NCI-H187 treated with DMSO at 0.1 percent for 48 hours (cell line): ENCODE measurements around the gene TCEAL6.
"Not testable (repeated sequence)": the region's sequence is repeated elsewhere in the genome, so short reads cannot be mapped to it uniquely, and the experiment has no call there.

Experiments used
- DNase-seq: peaks from one replicate; lab custom pipeline; 2025; lab: John Stamatoyannopoulos, UW

TCEAL6 gene

GRCh38 chrX:102142274-102142673, at the start of gene TCEAL6:
Gene TCEAL6 (minus strand): TSS chrX:102142481.
- DNase-seq, result not testable (repeated sequence)

- DNase-seq, result no peak
Measured at GRCh38 chrX:102185967-102186720, 43.9 kb upstream of the TCEAL6 start.

- DNase-seq, result peak; percentile 49
Measured at GRCh38 chrX:102155806-102156179, 13.5 kb upstream of the TCEAL6 start, which contains the start of gene BEX5. Gene BEX5 (minus strand): TSS chrX:102155977. CDS start chrX:102154265, 1,712 bp downstream.

- no peak for DNase-seq
Measured at GRCh38 chrX:102154900-102155805, 12.9 kb upstream of the TCEAL6 start.

GRCh38 chrX:102154218-102154860, 12.1 kb upstream of the TCEAL6 start:
- no peak for DNase-seq

GRCh38 chrX:102141631-102142030, 650 bp downstream of the TCEAL6 start:
- not testable (repeated sequence) for DNase-seq

GRCh38 chrX:102140876-102141275, 1.4 kb downstream of the TCEAL6 start:
- DNase-seq, result not testable (repeated sequence)

GRCh38 chrX:102138064-102138463, 4.2 kb downstream of the TCEAL6 start:
- no peak for DNase-seq

- no peak for DNase-seq
Measured at GRCh38 chrX:102129473-102129872, 12.8 kb downstream of the TCEAL6 start.

GRCh38 chrX:102126863-102127262, 15.4 kb downstream of the TCEAL6 start:
- DNase-seq, result no peak

GRCh38 chrX:102126080-102126818, 16.0 kb downstream of the TCEAL6 start:
- not testable (repeated sequence) for DNase-seq

GRCh38 chrX:102125436-102125835, 16.8 kb downstream of the TCEAL6 start, which contains the start of gene TCEAL2:
Gene TCEAL2 (plus strand): TSS chrX:102125679. CDS start chrX:102126831, 1,152 bp downstream.
- DNase-seq, result not testable (repeated sequence)

- not testable (repeated sequence) for DNase-seq
Measured at GRCh38 chrX:102125014-102125413, 17.3 kb downstream of the TCEAL6 start.

- DNase-seq, result no peak
Measured at GRCh38 chrX:102115748-102116147, 26.5 kb downstream of the TCEAL6 start.

GRCh38 chrX:102113367-102113766, 28.9 kb downstream of the TCEAL6 start:
- no peak for DNase-seq
